ENCODE data around the gene CNTROB. TPM values are rescaled to one million over a fixed set of nuclear protein-coding genes. Genes with fewer than 3 reads are reported as not detected.

The CNTROB gene
- total RNA-seq, 1 experiment from 2014 or later, result 28.7 TPM

DNA sequence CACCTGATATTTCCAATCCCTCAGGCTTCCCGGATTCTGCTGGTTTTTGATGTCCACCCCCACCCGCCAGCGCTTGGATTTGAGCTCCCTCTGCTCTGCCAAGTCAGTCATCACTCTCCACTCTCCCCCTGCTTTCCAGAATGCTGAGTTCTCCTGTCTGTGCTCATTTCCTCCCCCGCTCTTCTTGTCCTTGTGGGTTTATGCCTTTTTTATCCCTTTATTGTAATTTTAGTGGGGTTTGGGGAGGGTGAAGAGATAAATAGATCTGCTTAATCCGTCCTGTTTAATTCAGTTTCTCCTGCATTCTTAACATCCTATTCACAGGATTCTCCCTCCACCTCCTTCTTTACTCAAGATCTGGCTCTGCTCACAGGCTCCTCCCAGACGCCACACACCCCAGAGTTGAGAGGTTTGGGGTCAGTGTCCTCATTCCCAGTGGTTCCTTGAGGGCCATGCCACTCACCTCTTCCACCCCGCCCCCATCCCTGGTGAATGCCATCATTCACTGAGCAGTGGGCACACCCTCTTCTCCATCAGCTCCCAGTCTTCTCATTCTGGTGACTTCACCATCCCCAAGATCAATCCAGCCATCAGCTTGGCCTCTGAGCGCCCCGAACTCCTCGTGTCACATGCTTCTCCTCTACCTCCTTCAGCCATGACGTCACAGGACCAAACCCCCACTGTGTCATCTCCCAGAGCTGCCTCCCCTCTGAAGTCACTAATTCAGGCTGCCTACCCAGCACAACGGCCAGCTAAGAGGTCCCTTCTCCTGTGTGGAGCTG is 55.3 kb downstream of the CNTROB start:
- no peak for DNase-seq (ENCODE audit: low read depth)

DNA sequence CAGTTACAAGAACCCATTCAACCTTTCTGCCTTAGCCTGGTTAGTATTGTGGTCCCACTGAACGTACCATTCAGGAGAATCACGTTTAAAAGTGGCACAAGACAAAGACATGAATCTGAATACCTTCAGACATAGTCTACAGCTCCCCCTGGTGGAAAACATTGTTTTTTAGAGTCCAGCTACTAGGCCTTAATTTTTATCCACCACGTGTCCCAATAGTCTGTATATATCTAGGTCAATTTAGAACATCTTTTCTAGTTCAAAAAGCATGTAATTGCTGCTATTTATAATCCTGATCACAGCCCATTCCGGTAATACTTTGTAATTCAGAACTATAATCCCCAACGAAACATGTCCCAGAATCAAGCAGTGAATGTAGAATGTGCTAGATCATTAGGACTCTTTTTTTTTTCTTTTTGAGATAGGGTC is 56.8 kb downstream of the CNTROB start:
- peak; percentile 76 for DNase-seq (ENCODE audit: low read depth)

DNA sequence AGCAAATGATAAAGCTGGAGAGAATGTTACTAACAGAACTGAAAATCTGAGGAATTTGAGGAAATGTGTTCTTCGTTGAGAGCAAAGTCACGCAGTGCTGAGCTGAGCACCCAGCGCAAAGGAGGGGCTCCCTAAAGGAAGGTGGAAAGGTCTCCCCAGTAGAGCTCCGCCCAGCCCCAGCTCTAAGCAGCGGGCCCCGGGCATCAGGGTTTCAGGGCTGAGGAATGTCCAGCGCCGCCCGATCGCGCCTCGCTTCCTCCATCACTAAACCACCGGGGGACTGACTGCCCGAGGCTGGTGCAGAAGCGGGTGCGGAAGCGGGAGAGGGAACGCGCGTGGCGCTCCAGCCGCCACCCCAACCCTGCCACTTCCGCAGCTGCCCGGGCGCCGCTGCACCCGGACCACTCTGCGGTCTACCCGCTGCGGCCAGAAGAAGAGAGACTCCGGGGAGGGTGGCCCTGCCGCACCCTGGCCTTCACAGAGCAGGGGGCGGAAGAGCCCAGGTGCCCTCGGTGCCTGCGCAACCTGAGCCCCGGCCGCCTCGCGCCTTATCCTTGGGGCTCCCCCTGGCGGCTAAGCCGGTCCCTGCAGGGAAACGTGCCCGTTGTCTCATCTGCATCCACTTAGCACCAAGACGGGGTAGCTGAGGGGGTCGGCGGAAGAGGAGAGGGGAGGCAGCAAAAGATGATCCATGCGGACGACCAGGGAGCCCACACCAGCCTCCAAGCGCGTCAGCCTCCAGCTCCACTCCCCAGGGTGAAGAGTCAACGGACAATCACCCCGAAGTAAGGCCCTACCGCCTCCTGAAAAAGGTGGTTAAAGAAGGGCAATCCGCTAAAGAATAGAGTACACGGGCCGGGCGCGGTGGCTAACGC is 58.0 kb downstream of the CNTROB start:
- DNase-seq (ENCODE audit: low read depth), result peak; percentile 68

DNA sequence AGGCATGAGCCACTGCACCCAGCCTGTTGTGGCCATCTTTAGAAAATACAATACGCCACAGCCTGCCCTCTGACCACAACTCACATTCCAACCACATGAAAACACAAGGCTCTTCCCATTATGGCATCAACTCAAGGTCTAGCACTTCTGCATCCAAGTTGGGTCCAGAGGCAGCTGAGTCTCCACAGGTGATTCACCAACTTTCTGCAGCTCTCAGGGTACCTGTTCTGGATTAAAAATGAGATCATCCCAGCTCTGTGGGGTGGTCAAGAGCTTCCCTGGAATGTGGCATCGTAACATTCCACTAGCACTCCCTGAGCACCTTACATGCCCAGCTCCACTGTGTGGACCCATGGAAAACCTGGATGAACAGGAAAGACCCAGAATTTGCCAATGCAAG is 60.5 kb downstream of the CNTROB start:
- peak; percentile 77 for DNase-seq (ENCODE audit: low read depth)

DNA sequence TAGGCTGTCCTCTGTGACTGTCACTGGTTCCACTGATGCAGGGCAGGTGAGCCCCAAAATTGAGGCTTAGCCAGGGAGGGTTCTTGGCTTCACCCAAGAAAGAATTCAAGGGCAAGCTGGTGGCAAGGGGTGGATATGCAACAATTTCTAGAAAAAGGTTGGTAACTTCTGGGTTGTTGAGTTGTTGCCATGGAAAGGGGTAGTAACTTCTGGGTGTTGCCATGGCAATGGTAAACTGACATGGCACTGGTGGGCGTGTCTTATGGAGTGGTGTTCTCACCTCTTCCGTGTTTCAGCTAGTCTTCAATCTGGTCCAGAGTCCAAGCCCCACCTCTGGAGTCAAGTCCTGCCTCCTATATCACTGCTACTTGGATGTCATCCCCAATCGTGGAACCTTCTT is 60.9 kb downstream of the CNTROB start:
- peak; percentile 14 for DNase-seq (ENCODE audit: low read depth)

DNA sequence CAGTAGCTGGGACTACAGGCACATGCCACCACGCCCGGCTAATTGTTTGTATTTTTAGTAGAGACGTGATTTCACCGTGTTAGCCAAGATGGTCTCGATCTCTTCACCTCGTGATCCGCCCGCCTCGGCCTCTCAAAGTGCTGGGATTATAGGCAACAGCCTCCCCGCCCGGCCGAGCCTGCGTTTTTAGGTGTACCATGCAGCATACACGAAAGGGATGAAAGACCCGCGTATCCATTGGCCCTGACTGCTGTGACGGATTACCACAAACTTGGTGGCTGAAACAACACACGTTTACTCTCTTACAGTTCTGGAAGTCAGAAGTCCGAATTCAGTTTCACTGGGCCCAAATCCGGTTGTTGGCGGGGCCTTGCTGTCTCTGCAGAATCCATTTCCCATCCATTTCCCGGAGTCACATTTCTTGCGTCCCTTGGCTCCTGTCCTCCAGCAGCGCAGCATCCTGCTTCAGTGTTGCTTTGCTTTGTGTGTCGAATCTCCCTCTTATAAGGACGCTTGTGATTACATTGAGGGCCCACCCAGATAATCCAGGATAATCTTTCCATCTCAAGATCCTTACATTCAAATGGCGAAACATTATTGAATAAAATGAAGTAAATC is 62.1 kb downstream of the CNTROB start:
- DNase-seq (ENCODE audit: low read depth), result no peak

DNA sequence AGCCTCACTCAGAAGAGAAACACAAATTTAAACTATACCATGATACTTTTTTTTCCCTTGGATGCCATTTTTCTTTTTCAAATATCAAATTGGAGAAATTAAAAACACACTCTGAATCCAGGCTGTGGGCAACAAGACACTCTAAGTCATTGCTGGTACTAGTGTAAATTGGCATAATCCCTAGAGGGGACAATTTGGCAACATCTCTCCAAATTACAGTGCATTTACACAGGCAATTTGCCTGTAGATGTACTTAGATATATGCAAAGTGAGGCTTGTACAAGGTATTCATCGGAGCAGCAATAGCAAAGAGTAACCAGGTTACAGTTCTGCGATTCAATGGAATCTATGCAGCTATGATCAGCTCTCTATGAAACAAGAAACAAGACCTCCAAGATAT is 63.7 kb downstream of the CNTROB start:
- DNase-seq (ENCODE audit: low read depth), result no peak

DNA sequence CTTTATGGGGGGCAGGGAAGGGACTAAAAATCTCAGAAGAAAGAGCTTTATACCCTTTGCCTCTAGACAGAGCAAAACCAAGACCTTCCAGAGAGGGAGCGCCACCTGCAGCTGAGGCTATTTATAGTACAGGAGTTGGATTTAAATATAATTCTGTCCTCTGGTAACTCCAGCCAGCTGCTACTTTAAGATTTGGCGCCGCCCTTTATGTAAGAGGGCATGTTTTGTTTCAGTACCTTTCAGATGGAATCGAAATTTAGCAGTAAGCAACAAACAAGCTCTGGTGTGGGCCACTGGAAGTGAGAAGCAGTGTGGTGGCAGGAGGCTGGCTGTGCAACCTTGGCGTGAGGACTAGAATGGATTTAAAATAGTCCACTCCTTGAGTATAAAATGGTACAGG is 65.2 kb downstream of the CNTROB start:
- DNase-seq (ENCODE audit: low read depth), result peak; percentile 49

Small RNA genes lying within 50 kb of the gene (small RNA-seq; reads per million reads assigned to genes)
- gene SCARNA21, result 20.6 reads per million, percentile 93 among the genes with 10 or more reads in this experiment

Other genes with a start within 250 kb of the CNTROB start
- 29.5 and 47.7 TPM in 2 replicates for gene TP53, start 244.7 kb upstream of the CNTROB start, total RNA-seq (2014; rRNA removed; shearing (Covaris generic))
- 25.2 and 29.2 TPM in 2 replicates for gene WRAP53, start 243.7 kb upstream of the CNTROB start, total RNA-seq (2014; rRNA removed; shearing (Covaris generic))
- 5.7 and 7.7 TPM in 2 replicates for gene EFNB3, start 227.0 kb upstream of the CNTROB start, total RNA-seq (2014; rRNA removed; shearing (Covaris generic))
- not detected in 2 replicates for gene DNAH2, start 214.5 kb upstream of the CNTROB start, total RNA-seq (2014; rRNA removed; shearing (Covaris generic))
- gene KDM6B, start 98.0 kb upstream of the CNTROB start, total RNA-seq (2014; rRNA removed; shearing (Covaris generic)), result 0.27 and 0.87 TPM in 2 replicates
- 0.88 TPM in 1 of 2 replicates, not detected in the other for gene TMEM88, start 77.1 kb upstream of the CNTROB start, total RNA-seq (2014; rRNA removed; shearing (Covaris generic))
- 98.2 and 168 TPM in 2 replicates for gene NAA38, start 74.6 kb upstream of the CNTROB start, total RNA-seq (2014; rRNA removed; shearing (Covaris generic))
- gene CYB5D1, start 74.2 kb upstream of the CNTROB start, total RNA-seq (2014; rRNA removed; shearing (Covaris generic)), result 4.8 and 6.4 TPM in 2 replicates
- gene CHD3, start 43.4 kb upstream of the CNTROB start, total RNA-seq (2014; rRNA removed; shearing (Covaris generic)), result 82.5 and 84.7 TPM in 2 replicates
- gene RNF227, start 15.9 kb upstream of the CNTROB start, total RNA-seq (2014; rRNA removed; shearing (Covaris generic)), result 0.90 and 2.3 TPM in 2 replicates
- 1.8 and 3.5 TPM in 2 replicates for gene KCNAB3, start 2.4 kb upstream of the CNTROB start, total RNA-seq (2014; rRNA removed; shearing (Covaris generic))
- 34.9 and 71.5 TPM in 2 replicates for gene TRAPPC1, start 260 bp upstream of the CNTROB start, total RNA-seq (2014; rRNA removed; shearing (Covaris generic))
- not detected in 2 replicates for gene GUCY2D, start 70.4 kb downstream of the CNTROB start, total RNA-seq (2014; rRNA removed; shearing (Covaris generic))
- gene ALOX15B, start 106.9 kb downstream of the CNTROB start, total RNA-seq (2014; rRNA removed; shearing (Covaris generic)), result not detected in 2 replicates
- gene ALOX12B, start 155.5 kb downstream of the CNTROB start, total RNA-seq (2014; rRNA removed; shearing (Covaris generic)), result 0.51 TPM in 1 of 2 replicates, not detected in the other
- 0.60 and 1.0 TPM in 2 replicates for gene ALOXE3, start 186.3 kb downstream of the CNTROB start, total RNA-seq (2014; rRNA removed; shearing (Covaris generic))
- gene HES7, start 191.9 kb downstream of the CNTROB start, total RNA-seq (2014; rRNA removed; shearing (Covaris generic)), result 0.43 and 1.8 TPM in 2 replicates
- 3.2 and 5.2 TPM in 2 replicates for gene PER1, start 220.2 kb downstream of the CNTROB start, total RNA-seq (2014; rRNA removed; shearing (Covaris generic))
- gene VAMP2, start 230.7 kb downstream of the CNTROB start, total RNA-seq (2014; rRNA removed; shearing (Covaris generic)), result 2.7 and 4.6 TPM in 2 replicates
- gene TMEM107, start 244.2 kb downstream of the CNTROB start, total RNA-seq (2014; rRNA removed; shearing (Covaris generic)), result 12.3 and 14.5 TPM in 2 replicates

All from HT1080 (cell line).